T-helper 17 cell (primary cell): ENCODE data around the gene RXRG. TPM values are rescaled to one million over a fixed set of nuclear protein-coding genes. Genes with fewer than 3 reads are reported as not detected.

Source experiments
- ATAC-seq: fragments of 150-1000 bp; cut with Tn5 transposase; 2 replicates; pipeline ENCODE4 v1.10.0; 2021; ENCODE audit warnings: mild to moderate bottlenecking, moderate library complexity
- DNase-seq, 3 donors: peaks; one replicate each; pipeline versions ENCODE4 v3.0.0 to v3.0.0-alpha.2; 2020 to 2021
- H3K9me3 ChIP-seq: one replicate; pipeline ENCODE4 v1.7.0; 2013; ENCODE audit warnings: low read length, mild to moderate bottlenecking; ENCODE audit not compliant: control insufficient read depth, poor library complexity, severe bottlenecking
- H3K27ac Mint-ChIP-seq: one replicate; pipeline ENCODE4 v1.8.0; 2022; ENCODE audit warnings: mild to moderate bottlenecking, moderate library complexity, mixed read lengths
- H3K27me3 Mint-ChIP-seq: one replicate; pipeline ENCODE4 v1.8.0; 2022; ENCODE audit warnings: mixed read lengths
- H3K36me3 Mint-ChIP-seq: one replicate; pipeline ENCODE4 v1.8.0; 2022; ENCODE audit warnings: low read depth, mixed read lengths
- H3K4me1 Mint-ChIP-seq: one replicate; pipeline ENCODE4 v1.8.0; 2022; ENCODE audit warnings: mild to moderate bottlenecking, mixed read lengths
- H3K4me3 Mint-ChIP-seq: one replicate; pipeline ENCODE4 v1.8.0; 2022; ENCODE audit warnings: mild to moderate bottlenecking, moderate library complexity, mixed read lengths
- total RNA-seq, 4 donors: library from RNA in 2 of 4; stranded (reverse) in 2 of 4; gene quantifications; one replicate each; pipeline ENCODE4 v1.2.3 and lab custom pipeline; 2022 to 2026

RXRG gene
- total RNA-seq, 2 donors from 2014 or later = not detected

GRCh38 chr1:165442653-165443052 lies 2.3 kb downstream of the RXRG start:
- no peak for DNase-seq
- Mint-ChIP-seq H3K27me3 (peaks cover 45% of the 10 kb centered on the region), H3K36me3 (no peaks in the 10 kb centered on the region), H3K4me1 (peaks cover 3% of the 10 kb centered on the region), H3K4me3 (no peak overlapping the region), H3K27ac (no peak overlapping the region)
- H3K9me3 ChIP-seq = no peaks in the 10 kb centered on the region
- no peak for ATAC-seq

GRCh38 chr1:165442053-165442452 lies 2.9 kb downstream of the RXRG start:
- H3K27ac Mint-ChIP-seq = no peak overlapping the region
- DNase-seq (no peak), ATAC-seq (no peak)
- no peaks in the 10 kb centered on the region for H3K36me3 Mint-ChIP-seq
- peaks cover 45% of the 10 kb centered on the region for H3K27me3 Mint-ChIP-seq
- peaks cover 3% of the 10 kb centered on the region for H3K4me1 Mint-ChIP-seq
- no peak overlapping the region for H3K4me3 Mint-ChIP-seq
- no peaks in the 10 kb centered on the region for H3K9me3 ChIP-seq

GRCh38 chr1:165441166-165441880 lies 3.6 kb downstream of the RXRG start:
- H3K27ac Mint-ChIP-seq = no peak overlapping the region

GRCh38 chr1:165439330-165439729 lies 5.6 kb downstream of the RXRG start:
- H3K27me3 Mint-ChIP-seq = peaks cover 59% of the 10 kb centered on the region
- no peak for ATAC-seq
- no peaks in the 10 kb centered on the region for H3K9me3 ChIP-seq
- no peaks in the 10 kb centered on the region for H3K36me3 Mint-ChIP-seq
- H3K4me1 Mint-ChIP-seq = peaks cover 3% of the 10 kb centered on the region
- no peak for DNase-seq
- H3K27ac Mint-ChIP-seq = no peak overlapping the region
- H3K4me3 Mint-ChIP-seq = no peak overlapping the region

More at GRCh38 chr1:165441166-165441880, 3.6 kb downstream of the RXRG start:
- ATAC-seq = no peak
- H3K4me1 Mint-ChIP-seq = peaks cover 3% of the 10 kb centered on the region
- DNase-seq = no peak
- H3K9me3 ChIP-seq = no peaks in the 10 kb centered on the region
- H3K27me3 Mint-ChIP-seq = peaks cover 49% of the 10 kb centered on the region
- H3K36me3 Mint-ChIP-seq = no peaks in the 10 kb centered on the region
- H3K4me3 Mint-ChIP-seq = no peak overlapping the region

- peaks cover 53% of the 10 kb centered on the region for H3K27me3 Mint-ChIP-seq
- no peaks in the 10 kb centered on the region for H3K4me1 Mint-ChIP-seq
- no peaks in the 10 kb centered on the region for H3K36me3 Mint-ChIP-seq
- no peaks in the 10 kb centered on the region for H3K9me3 ChIP-seq
- DNase-seq (no peak), ATAC-seq (no peak)
- no peak overlapping the region for H3K4me3 Mint-ChIP-seq
- H3K27ac Mint-ChIP-seq = no peak overlapping the region
Observed at GRCh38 chr1:165436994-165437393, 7.9 kb downstream of the RXRG start.

- no peak overlapping the region for H3K27ac Mint-ChIP-seq
- peaks cover 41% of the 10 kb centered on the region for H3K27me3 Mint-ChIP-seq
- no peaks in the 10 kb centered on the region for H3K36me3 Mint-ChIP-seq
Observed at GRCh38 chr1:165435801-165436200, 9.1 kb downstream of the RXRG start.

GRCh38 chr1:165434281-165434680 lies 10.6 kb downstream of the RXRG start:
- Mint-ChIP-seq H3K4me1 (peaks cover 4% of the 10 kb centered on the region), H3K36me3 (no peaks in the 10 kb centered on the region), H3K27ac (no peak overlapping the region), H3K27me3 (peaks cover 30% of the 10 kb centered on the region), H3K4me3 (no peak overlapping the region)
- H3K9me3 ChIP-seq = no peaks in the 10 kb centered on the region
- no peak for ATAC-seq
- DNase-seq = no peak

More at GRCh38 chr1:165435801-165436200, 9.1 kb downstream of the RXRG start:
- Mint-ChIP-seq H3K4me3 (no peak overlapping the region), H3K4me1 (peaks cover 4% of the 10 kb centered on the region)
- no peak for ATAC-seq
- DNase-seq = no peak
- H3K9me3 ChIP-seq = no peaks in the 10 kb centered on the region

GRCh38 chr1:165431079-165431478 lies 13.8 kb downstream of the RXRG start:
- H3K9me3 ChIP-seq = no peaks in the 10 kb centered on the region
- ATAC-seq = no peak
- Mint-ChIP-seq H3K4me1 (peaks cover 4% of the 10 kb centered on the region), H3K4me3 (no peak overlapping the region), H3K27me3 (peaks cover 13% of the 10 kb centered on the region), H3K27ac (no peak overlapping the region), H3K36me3 (no peaks in the 10 kb centered on the region)
- no peak for DNase-seq

GRCh38 chr1:165426745-165427144 lies 18.2 kb downstream of the RXRG start:
- peaks cover 6% of the 10 kb centered on the region for H3K27me3 Mint-ChIP-seq
- no peak overlapping the region for H3K27ac Mint-ChIP-seq
- peaks cover 3% of the 10 kb centered on the region for H3K36me3 Mint-ChIP-seq
- H3K4me1 Mint-ChIP-seq = peaks cover 19% of the 10 kb centered on the region
- no peaks in the 10 kb centered on the region for H3K9me3 ChIP-seq
- H3K4me3 Mint-ChIP-seq = no peak overlapping the region
- DNase-seq (no peak), ATAC-seq (no peak)

- Mint-ChIP-seq H3K27ac (peak overlapping the region; percentile 61), H3K4me3 (no peak overlapping the region), H3K4me1 (peaks cover 16% of the 10 kb centered on the region), H3K36me3 (peaks cover 3% of the 10 kb centered on the region), H3K27me3 (peaks cover 6% of the 10 kb centered on the region)
- ATAC-seq = no peak
- H3K9me3 ChIP-seq = no peaks in the 10 kb centered on the region
- no peak for DNase-seq
Observed at GRCh38 chr1:165425621-165426020, 19.3 kb downstream of the RXRG start.

- no peak for DNase-seq
- Mint-ChIP-seq H3K4me1 (peaks cover 16% of the 10 kb centered on the region), H3K27me3 (peaks cover 6% of the 10 kb centered on the region), H3K36me3 (peaks cover 3% of the 10 kb centered on the region), H3K27ac (peak overlapping the region; percentile 87), H3K4me3 (peak overlapping the region; percentile 88)
- no peaks in the 10 kb centered on the region for H3K9me3 ChIP-seq
- ATAC-seq = peak; percentile 73
Observed at GRCh38 chr1:165424454-165425216, 20.3 kb downstream of the RXRG start.

- Mint-ChIP-seq H3K27me3 (peaks cover 7% of the 10 kb centered on the region), H3K4me1 (peaks cover 16% of the 10 kb centered on the region), H3K4me3 (no peak overlapping the region), H3K36me3 (peaks cover 3% of the 10 kb centered on the region), H3K27ac (no peak overlapping the region)
- no peaks in the 10 kb centered on the region for H3K9me3 ChIP-seq
- no peak for ATAC-seq
- no peak for DNase-seq
Observed at GRCh38 chr1:165423136-165423535, 21.8 kb downstream of the RXRG start.

- peaks cover 23% of the 10 kb centered on the region for H3K27me3 Mint-ChIP-seq
- DNase-seq (no peak), ATAC-seq (no peak)
- no peaks in the 10 kb centered on the region for H3K9me3 ChIP-seq
- H3K4me1 Mint-ChIP-seq = peaks cover 16% of the 10 kb centered on the region
- H3K4me3 Mint-ChIP-seq = no peak overlapping the region
- H3K27ac Mint-ChIP-seq = no peak overlapping the region
- H3K36me3 Mint-ChIP-seq = peaks cover 3% of the 10 kb centered on the region
Observed at GRCh38 chr1:165420655-165421054, 24.3 kb downstream of the RXRG start.
